SU-DHL-6 (cell line): ENCODE results near the gene ADAM10.

ENCODE experiments used
- EZH2phosphoT487 ChIP-seq: fragments of 200-600 bp; sonication (generic), shearing (Covaris generic); conservative IDR thresholded peaks from 2 replicates; pipeline ENCODE4 v1.6.1; 2018; ENCODE audit warnings: mild to moderate bottlenecking, antibody characterized with exemption, low read length, moderate library complexity, mixed read lengths
- TF ChIP-seq, protein P1 (sequence below): fragments of 200-600 bp; sonication (generic); IDR thresholded peaks from one replicate; pipeline ENCODE4 v1.5.1; 2017; ENCODE audit warnings: antibody characterized with exemption, mild to moderate bottlenecking, low read length, moderate library complexity; ENCODE audit not compliant: insufficient read depth, poor library complexity, severe bottlenecking

DNA sequence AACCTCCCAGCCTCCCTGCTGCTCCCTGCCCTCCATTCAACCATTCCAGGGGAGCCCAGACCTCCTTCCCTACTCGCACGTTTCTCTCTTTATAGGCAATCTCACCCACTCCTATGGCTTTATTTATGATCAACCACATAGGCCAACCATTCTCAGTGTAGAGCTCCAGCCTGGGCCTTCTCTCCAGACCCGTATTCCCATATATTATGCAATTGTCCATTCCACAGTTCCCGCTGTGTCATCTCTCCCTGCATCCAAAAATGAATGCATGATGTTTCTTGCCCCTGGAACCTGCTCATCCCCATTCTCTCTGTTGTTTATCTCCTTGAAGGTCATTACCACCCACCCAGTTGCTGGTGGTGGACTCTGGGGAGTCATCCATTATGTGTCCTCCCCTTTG, 177.0 kb downstream of the ADAM10 start:
- TF ChIP-seq, protein P1, sequence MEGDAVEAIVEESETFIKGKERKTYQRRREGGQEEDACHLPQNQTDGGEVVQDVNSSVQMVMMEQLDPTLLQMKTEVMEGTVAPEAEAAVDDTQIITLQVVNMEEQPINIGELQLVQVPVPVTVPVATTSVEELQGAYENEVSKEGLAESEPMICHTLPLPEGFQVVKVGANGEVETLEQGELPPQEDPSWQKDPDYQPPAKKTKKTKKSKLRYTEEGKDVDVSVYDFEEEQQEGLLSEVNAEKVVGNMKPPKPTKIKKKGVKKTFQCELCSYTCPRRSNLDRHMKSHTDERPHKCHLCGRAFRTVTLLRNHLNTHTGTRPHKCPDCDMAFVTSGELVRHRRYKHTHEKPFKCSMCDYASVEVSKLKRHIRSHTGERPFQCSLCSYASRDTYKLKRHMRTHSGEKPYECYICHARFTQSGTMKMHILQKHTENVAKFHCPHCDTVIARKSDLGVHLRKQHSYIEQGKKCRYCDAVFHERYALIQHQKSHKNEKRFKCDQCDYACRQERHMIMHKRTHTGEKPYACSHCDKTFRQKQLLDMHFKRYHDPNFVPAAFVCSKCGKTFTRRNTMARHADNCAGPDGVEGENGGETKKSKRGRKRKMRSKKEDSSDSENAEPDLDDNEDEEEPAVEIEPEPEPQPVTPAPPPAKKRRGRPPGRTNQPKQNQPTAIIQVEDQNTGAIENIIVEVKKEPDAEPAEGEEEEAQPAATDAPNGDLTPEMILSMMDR: no peak
- TF ChIP-seq EZH2phosphoT487: no peak
